MCF 10A (cell line): Measurements from ENCODE around the gene HNRNPM. TPM values are rescaled to one million over a fixed set of nuclear protein-coding genes. Genes with fewer than 3 reads are reported as not detected.
A peak's percentile ranks its signal among the peaks of the same experiment; 100 is the strongest.

Experiments used
- BruUV-seq: library from RNA; stranded (reverse); fragments of 400-500 nt; replicated peaks from 2 replicates; lab custom pipeline; 2021; lab: Mats Ljungman, UMichigan
- CTCF ChIA-PET: fragments of 300-600 bp; sonication (Branson Sonifier 250); formaldehyde crosslinking; extraction: SDS; loops from one replicate; lab custom pipeline; 2021; ENCODE audit warnings: antibody characterized with exemption, inconsistent platforms; lab: Yijun Ruan, JAX
- POLR2A ChIA-PET: fragments of 300-600, 350-650 bp; sonication (Branson Sonifier 250); formaldehyde crosslinking; extraction: SDS; loops from one replicate; lab custom pipeline; 2020; ENCODE audit warnings: antibody characterized with exemption, inconsistent platforms; lab: Yijun Ruan, JAX
- DNase-seq: peaks from one replicate; pipeline ENCODE4 v3.0.0-alpha.2; 2018; ENCODE audit not compliant: unreplicated experiment
- H3K27ac Mint-ChIP-seq: one replicate; pipeline ENCODE4 v1.8.0; 2022; ENCODE audit warnings: mild to moderate bottlenecking, low read depth, mixed read lengths; ENCODE audit not compliant: unreplicated experiment
- H3K27me3 Mint-ChIP-seq: one replicate; pipeline ENCODE4 v1.8.0; 2022; ENCODE audit warnings: mixed read lengths; ENCODE audit not compliant: insufficient read depth, unreplicated experiment
- H3K36me3 Mint-ChIP-seq: one replicate; pipeline ENCODE4 v1.8.0; 2022; ENCODE audit warnings: mild to moderate bottlenecking, moderate library complexity, mixed read lengths; ENCODE audit not compliant: insufficient read depth, unreplicated experiment
- H3K4me1 Mint-ChIP-seq: one replicate; pipeline ENCODE4 v1.8.0; 2022; ENCODE audit warnings: mixed read lengths; ENCODE audit not compliant: insufficient read depth, unreplicated experiment
- H3K4me3 Mint-ChIP-seq: one replicate; pipeline ENCODE4 v1.8.0; 2022; ENCODE audit warnings: mild to moderate bottlenecking, moderate library complexity, mixed read lengths; ENCODE audit not compliant: unreplicated experiment
- H3K9me3 Mint-ChIP-seq: one replicate; pipeline ENCODE4 v1.8.0; 2022; ENCODE audit warnings: mixed read lengths; ENCODE audit not compliant: unreplicated experiment
- CTCF ChIP-seq: fragments of 200-600 bp; IDR thresholded peaks from one replicate; pipeline ENCODE4 v1.8.0; 2022; ENCODE audit warnings: antibody characterized with exemption, mild to moderate bottlenecking; ENCODE audit not compliant: unreplicated experiment
- intact Hi-C: fragments of 100-400 bp; cut with micrococcal nuclease; formaldehyde crosslinking; loops from 2 replicates; pipeline ENCODE4 v1.14.1; 2022
- total RNA-seq: library from RNA; stranded (reverse); gene quantifications from 2 replicates; pipeline ENCODE4 v1.2.3, GENCODE V29; 2022

Gene HNRNPM
- total RNA-seq, 1 experiment from 2014 or later = 161 TPM

DNA sequence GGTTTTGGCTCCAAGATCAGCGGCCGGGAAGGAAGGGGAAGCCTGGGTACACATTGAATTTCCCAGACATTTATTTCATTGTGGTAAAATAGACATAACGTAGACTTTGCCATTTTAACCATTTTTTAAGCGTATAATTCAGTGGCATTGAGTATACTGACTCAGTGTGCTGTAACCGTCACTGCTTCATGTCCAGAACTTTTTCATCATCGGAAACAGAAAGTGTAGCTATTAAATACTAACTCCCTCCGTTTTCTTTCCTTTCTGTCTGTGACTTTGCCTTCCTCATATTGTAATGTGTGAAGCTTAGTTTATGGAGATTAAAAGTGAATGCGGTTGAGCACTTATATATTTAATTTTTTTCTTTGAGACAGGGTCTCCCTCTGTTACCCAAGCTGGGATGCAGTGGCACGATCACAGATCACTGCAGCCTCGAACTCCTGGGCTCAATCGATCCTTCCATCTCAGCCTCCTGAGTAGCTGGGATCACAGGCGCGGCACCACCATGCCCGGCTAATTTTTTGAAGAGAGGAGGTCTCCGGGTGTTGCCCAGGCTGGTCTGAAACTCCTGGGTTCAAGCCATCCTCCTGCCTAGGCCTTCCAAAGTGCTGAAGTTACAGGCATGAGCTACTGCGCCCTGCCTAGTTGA lies 1.4 kb downstream of the HNRNPM start:
- Mint-ChIP-seq H3K27me3 (no peaks in the 10 kb centered on the region), H3K36me3 (peaks cover 31% of the 10 kb centered on the region), H3K4me3 (peak overlapping the region; percentile 95), H3K9me3 (no peaks in the 10 kb centered on the region), H3K4me1 (peaks cover 22% of the 10 kb centered on the region), H3K27ac (peak overlapping the region; percentile 99)
- TF ChIP-seq CTCF = no peak
- DNase-seq = no peak
- CTCF ChIA-PET = interaction anchor here (0.6 to 3.1 kb wide), 9 partner anchors 14 to 1945 kb away, joined by 3 to 20 read pairs (median 4); partner anchors contain the start of gene MARCHF2
- BruUV-seq = TSS peak; percentile 47
- intact Hi-C loops = loop anchor here (5.0 kb wide), 1 partner anchor 34 kb away; the partner anchor contains the start of gene MARCHF2
- POLR2A ChIA-PET = interaction anchor here (0.6 to 3.6 kb wide), 14 partner anchors 10 to 124 kb away, joined by 3 to 45 read pairs (median 6); partner anchors contain the start of genes MARCHF2, NDUFA7, RAB11B and RPS28

DNA sequence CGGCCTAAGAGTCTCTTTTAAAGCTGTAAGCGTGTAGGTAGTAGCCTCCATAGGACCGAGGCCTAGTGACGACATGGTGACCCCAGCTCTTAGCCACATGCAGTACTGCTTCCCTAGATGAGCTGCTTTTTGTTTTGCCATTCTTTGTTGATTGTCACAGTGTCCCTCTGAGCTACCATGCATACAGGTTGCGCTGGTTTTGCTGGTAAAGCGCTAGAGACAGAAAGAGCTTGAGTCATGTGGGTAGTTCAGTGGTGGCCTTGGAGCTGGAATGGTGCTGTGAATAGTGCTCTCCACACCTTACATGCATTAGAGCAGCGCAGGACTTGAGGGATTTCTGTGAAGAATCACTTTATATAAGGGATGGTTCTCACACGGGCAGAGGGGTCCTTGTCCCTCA lies 5.1 kb downstream of the HNRNPM start:
- no peak overlapping the region for H3K4me3 Mint-ChIP-seq
- no peak for DNase-seq
- no peak for TF ChIP-seq CTCF
- peaks cover 55% of the 10 kb centered on the region for H3K36me3 Mint-ChIP-seq
- no TSS peak for BruUV-seq
- no peaks in the 10 kb centered on the region for H3K9me3 Mint-ChIP-seq
- ChIA-PET CTCF (interaction anchor here (0.5 to 5.2 kb wide), 7 partner anchors 11 to 1975 kb away, joined by 3 to 37 read pairs (median 3); no protein-coding TSS in a partner anchor), POLR2A (interaction anchor here (0.6 to 1.4 kb wide), 2 partner anchors 64 to 830 kb away, joined by 4 to 5 read pairs; partner anchors contain the start of gene ZNF414)
- intact Hi-C loops = loop anchor here (5.0 to 10.0 kb wide), 2 partner anchors 38 to 95 kb away; partner anchors contain the start of gene MARCHF2
- H3K27ac Mint-ChIP-seq = no peak overlapping the region
- H3K4me1 Mint-ChIP-seq = peaks cover 48% of the 10 kb centered on the region
- no peaks in the 10 kb centered on the region for H3K27me3 Mint-ChIP-seq

GRCh38 chr19:8451377-8451776 lies 6.6 kb downstream of the HNRNPM start:
- H3K4me1 Mint-ChIP-seq = peaks cover 42% of the 10 kb centered on the region
- BruUV-seq = no TSS peak
- intact Hi-C loops = loop anchor here (10.0 kb wide), 1 partner anchor 97 kb away; no protein-coding TSS in a partner anchor
- POLR2A ChIA-PET = no interaction called here
- H3K27ac Mint-ChIP-seq = no peak overlapping the region
- peak overlapping the region; percentile 31 for H3K4me3 Mint-ChIP-seq
- no peaks in the 10 kb centered on the region for H3K27me3 Mint-ChIP-seq
- DNase-seq = no peak
- TF ChIP-seq CTCF = no peak
- CTCF ChIA-PET = interaction anchor here (5.2 kb wide), 1 partner anchor 97 kb away, joined by 37 read pairs; no protein-coding TSS in a partner anchor
- peaks cover 59% of the 10 kb centered on the region for H3K36me3 Mint-ChIP-seq
- no peaks in the 10 kb centered on the region for H3K9me3 Mint-ChIP-seq

DNA sequence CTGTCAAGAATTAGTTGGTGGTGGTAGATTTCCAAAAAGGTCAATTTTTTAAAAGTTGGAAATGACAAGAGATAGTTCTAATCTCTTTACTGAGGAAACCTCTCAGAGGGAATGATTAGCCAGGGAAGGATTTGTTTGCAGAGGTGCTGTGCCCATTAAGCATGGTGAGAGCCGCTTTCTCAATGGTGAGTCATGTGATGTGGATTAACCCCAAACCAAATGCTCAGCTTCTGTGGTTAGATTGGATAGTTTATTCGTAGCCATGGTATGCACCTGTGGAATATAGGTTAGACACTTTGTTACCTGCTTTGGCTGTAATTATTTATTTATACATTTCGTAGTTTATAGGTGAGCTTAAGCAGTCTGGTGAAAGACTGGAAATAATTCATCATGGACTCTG lies 7.1 kb downstream of the HNRNPM start:
- H3K27ac Mint-ChIP-seq = no peak overlapping the region

More for the DNA sequence above, 7.1 kb downstream of the HNRNPM start:
- TF ChIP-seq CTCF = no peak
- DNase-seq = peak; percentile 82
- peak overlapping the region; percentile 31 for H3K4me3 Mint-ChIP-seq
- POLR2A ChIA-PET = no interaction called here
- H3K36me3 Mint-ChIP-seq = peaks cover 59% of the 10 kb centered on the region
- no peaks in the 10 kb centered on the region for H3K9me3 Mint-ChIP-seq
- peaks cover 41% of the 10 kb centered on the region for H3K4me1 Mint-ChIP-seq
- no peaks in the 10 kb centered on the region for H3K27me3 Mint-ChIP-seq
- intact Hi-C loops = loop anchor here (10.0 kb wide), 1 partner anchor 97 kb away; no protein-coding TSS in a partner anchor
- BruUV-seq = no TSS peak
- CTCF ChIA-PET = interaction anchor here (5.2 kb wide), 1 partner anchor 98 kb away, joined by 37 read pairs; no protein-coding TSS in a partner anchor
